HepG2 (cell line): ENCODE results near the gene STIP1. TPM values are rescaled to one million over a fixed set of nuclear protein-coding genes. Genes with fewer than 3 reads are reported as not detected.
A peak's percentile ranks its signal among the peaks of the same experiment; 100 is the strongest.

Experiments used
- AGO2 ChIP-seq: fragments of 200-400 bp; formaldehyde crosslinking; optimal IDR thresholded peaks from 2 replicates; pipeline ENCODE3; 2017; ENCODE audit warnings: mild to moderate bottlenecking, low read depth, low read length, moderate library complexity
- ATF7 ChIP-seq, 2 experiments: fragments of 450-650 bp in 1 of 2; sonication (generic) in 1 of 2; formaldehyde crosslinking in 1 of 2; IDR thresholded peaks; 2 replicates each; pipeline versions ENCODE4 v1.4.0 to v1.6.1; 2016 to 2020; ENCODE audit warnings: antibody characterized with exemption in 1 of 2, mild to moderate bottlenecking in 1 of 2, missing genetic modification reagents in 1 of 2
- CEBPB ChIP-seq: IDR thresholded peaks from 2 replicates; pipeline ENCODE4 v1.6.1; 2011; ENCODE audit warnings: low read depth, low read length, improper control_type of control experiment, borderline replicate concordance
- ELF3 ChIP-seq: IDR thresholded peaks from 2 replicates; pipeline ENCODE4 v1.6.1; 2016; ENCODE audit warnings: missing genetic modification reagents, missing compliant biosample characterization
- ERF ChIP-seq: IDR thresholded peaks from 2 replicates; pipeline ENCODE4 v1.6.1; 2018; ENCODE audit warnings: missing biosample characterization, missing genetic modification reagents
- HMGA1 ChIP-seq: sonication (generic); formaldehyde crosslinking; conservative IDR thresholded peaks from 2 replicates; pipeline ENCODE4 v1.4.0; 2020; ENCODE audit warnings: missing genetic modification reagents
- JARID2 ChIP-seq: sonication (generic); formaldehyde crosslinking; IDR thresholded peaks from 2 replicates; pipeline ENCODE4 v1.8.1; 2023; ENCODE audit warnings: missing genetic modification reagents, inconsistent platforms; ENCODE audit not compliant: insufficient replicate concordance
- KDM1A ChIP-seq: IDR thresholded peaks from 2 replicates; pipeline ENCODE4 v1.6.1; 2016; ENCODE audit warnings: missing compliant biosample characterization
- LCORL ChIP-seq, 2 experiments: fragments of 450-650 bp in 1 of 2; sonication (generic) in 1 of 2; formaldehyde crosslinking in 1 of 2; IDR thresholded peaks; 2 replicates each; pipeline versions ENCODE4 v1.5.0 to v1.6.1; 2017 to 2020; ENCODE audit warnings: antibody characterized with exemption in 1 of 2, missing genetic modification reagents in 1 of 2
- MAZ ChIP-seq, 2 experiments: sonication (generic) in 1 of 2; formaldehyde crosslinking in 1 of 2; IDR thresholded peaks; 2 replicates each; pipeline versions ENCODE4 v1.5.0 to v1.6.1; 2012 to 2020; ENCODE audit warnings: low read depth in 2 of 2, mild to moderate bottlenecking in 2 of 2, borderline replicate concordance in 1 of 2, improper control_type of control experiment in 1 of 2, low read length in 1 of 2, missing genetic modification reagents in 1 of 2, moderate library complexity in 1 of 2
- MTF2 ChIP-seq: sonication (generic); formaldehyde crosslinking; IDR thresholded peaks from 2 replicates; pipeline ENCODE4 v1.5.0; 2020; ENCODE audit warnings: missing genetic modification reagents, borderline replicate concordance
- PCBP2 ChIP-seq: fragments of 200-400 bp; formaldehyde crosslinking; optimal IDR thresholded peaks from 2 replicates; pipeline ENCODE3; 2018; ENCODE audit warnings: low read length, low read depth; ENCODE audit not compliant: poor library complexity, severe bottlenecking
- SCMH1 ChIP-seq: sonication (generic); formaldehyde crosslinking; IDR thresholded peaks from 2 replicates; pipeline ENCODE4 v1.9.0; 2021; ENCODE audit warnings: missing genetic modification reagents, mild to moderate bottlenecking, borderline replicate concordance
- SMAD1 ChIP-seq: sonication (generic); formaldehyde crosslinking; IDR thresholded peaks from 2 replicates; pipeline ENCODE4 v1.4.0; 2020; ENCODE audit warnings: missing genetic modification reagents, low read depth, mild to moderate bottlenecking, borderline replicate concordance
- SP2 ChIP-seq: sonication (generic); formaldehyde crosslinking; IDR thresholded peaks from 2 replicates; pipeline ENCODE4 v1.5.1; 2020; ENCODE audit warnings: mild to moderate bottlenecking, missing genetic modification reagents
- SRY ChIP-seq: sonication (generic); formaldehyde crosslinking; IDR thresholded peaks from 2 replicates; pipeline ENCODE4 v1.8.0; 2022; ENCODE audit warnings: mild to moderate bottlenecking, missing genetic modification reagents
- U2AF1 ChIP-seq: fragments of 200-400 bp; formaldehyde crosslinking; optimal IDR thresholded peaks from 2 replicates; pipeline ENCODE3; 2017; ENCODE audit warnings: mild to moderate bottlenecking, low read depth, low read length
- XRCC5 ChIP-seq: fragments of 200-400 bp; formaldehyde crosslinking; optimal IDR thresholded peaks from 2 replicates; pipeline ENCODE3; 2017; ENCODE audit warnings: mild to moderate bottlenecking, low read length
- ZNF205 ChIP-seq: IDR thresholded peaks from 2 replicates; pipeline ENCODE4 v1.6.1; 2018; ENCODE audit warnings: missing biosample characterization, missing genetic modification reagents
- ZNF331 ChIP-seq: sonication (generic); formaldehyde crosslinking; IDR thresholded peaks from 2 replicates; pipeline ENCODE4 v1.4.0; 2020; ENCODE audit warnings: missing genetic modification reagents
- ZNF598 ChIP-seq: sonication (generic); formaldehyde crosslinking; IDR thresholded peaks from 2 replicates; pipeline ENCODE4 v1.5.1; 2020; ENCODE audit warnings: mild to moderate bottlenecking, missing genetic modification reagents, borderline replicate concordance
- ZNF605 ChIP-seq: sonication (generic); formaldehyde crosslinking; IDR thresholded peaks from 2 replicates; pipeline ENCODE4 v1.8.0; 2022; ENCODE audit warnings: mild to moderate bottlenecking, missing genetic modification reagents
- ZNF724P ChIP-seq: sonication (generic); formaldehyde crosslinking; IDR thresholded peaks from 2 replicates; pipeline ENCODE4 v1.8.0; 2022; ENCODE audit warnings: missing genetic modification reagents, borderline replicate concordance
- polyA plus RNA-seq, 8 experiments: library from polyadenylated mRNA; depleted of rRNA in 3 of 8; stranded (reverse) in 7 of 8; unstranded in 1 of 8; fragments of >200 nt; fragmentation: Illumina TruSeq in 4 of 8; extraction: Trizol in 4 of 8; gene quantifications; 2 replicates each; pipeline versions ENCODE4 v1.2.1 to v1.2.3, GENCODE V29; 2011 to 2016; ENCODE audit warnings: low read depth in 4 of 8, missing spikeins in 1 of 8, mixed read lengths in 1 of 8; ENCODE audit not compliant: insufficient read depth in 1 of 8
- total RNA-seq, 5 experiments: library from RNA; depleted of rRNA; stranded (reverse); fragments of >200 nt; fragmentation: Illumina TruSeq; extraction: Trizol; gene quantifications; 2 replicates each; pipeline ENCODE4 v1.2.3, GENCODE V29; 2016; ENCODE audit warnings: low read depth in 1 of 5
- TF ChIP-seq, protein P1 (sequence below): sonication (generic); formaldehyde crosslinking; IDR thresholded peaks from 2 replicates; pipeline ENCODE4 v1.5.0; 2020; ENCODE audit warnings: mild to moderate bottlenecking, missing genetic modification reagents
- TF ChIP-seq, protein P2 (sequence below): fragments of 450-650 bp; IDR thresholded peaks from 2 replicates; pipeline ENCODE4 v1.6.1; 2017; ENCODE audit warnings: mild to moderate bottlenecking

STIP1 gene
- total and polyA plus RNA-seq, 2 of the 13 experiments (the other 11 are each of a cell fraction or from before 2014, with no cell fraction given): 81.1 to 217 TPM

DNA sequence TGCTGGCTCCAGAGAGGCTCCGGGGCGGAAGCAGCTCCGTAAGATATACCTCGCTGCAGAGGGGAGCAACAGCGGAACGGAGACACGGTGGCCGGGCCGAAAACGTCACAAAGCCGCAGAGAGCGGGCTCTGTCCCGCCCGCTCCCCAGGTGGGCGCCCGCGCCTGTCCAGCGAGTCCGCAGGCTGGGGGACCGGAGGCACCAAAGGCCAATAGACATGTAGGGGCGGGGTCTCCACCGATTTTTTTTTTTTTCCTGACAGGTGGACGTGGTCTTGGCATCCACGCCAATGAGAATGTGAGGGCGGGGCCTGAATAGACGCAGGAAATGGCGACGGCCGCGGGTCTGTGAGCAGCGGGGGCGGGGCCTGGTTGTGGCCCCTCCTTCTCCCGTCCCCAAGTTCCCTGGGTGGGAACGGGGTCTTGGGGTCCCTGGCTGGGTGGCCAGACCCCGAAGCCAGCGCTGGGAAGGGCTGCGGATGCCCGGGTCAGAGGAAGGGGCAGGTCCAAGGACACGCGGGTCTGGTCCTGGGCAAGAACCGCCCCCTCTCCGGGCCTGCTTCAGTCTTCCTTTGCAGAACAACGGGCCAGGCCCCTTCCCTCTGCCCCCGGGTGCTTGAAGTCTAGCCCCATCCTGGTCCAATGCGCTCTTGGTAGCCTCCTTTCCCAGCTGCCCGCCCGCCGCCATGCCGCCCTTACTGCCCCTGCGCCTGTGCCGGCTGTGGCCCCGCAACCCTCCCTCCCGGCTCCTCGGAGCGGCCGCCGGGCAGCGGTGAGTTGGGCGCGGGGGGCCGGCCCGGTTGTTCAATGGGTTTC is 44.4 kb downstream of the STIP1 start, which contains the start of gene DNAJC4 (continued):
- TF ChIP-seq, protein P1, sequence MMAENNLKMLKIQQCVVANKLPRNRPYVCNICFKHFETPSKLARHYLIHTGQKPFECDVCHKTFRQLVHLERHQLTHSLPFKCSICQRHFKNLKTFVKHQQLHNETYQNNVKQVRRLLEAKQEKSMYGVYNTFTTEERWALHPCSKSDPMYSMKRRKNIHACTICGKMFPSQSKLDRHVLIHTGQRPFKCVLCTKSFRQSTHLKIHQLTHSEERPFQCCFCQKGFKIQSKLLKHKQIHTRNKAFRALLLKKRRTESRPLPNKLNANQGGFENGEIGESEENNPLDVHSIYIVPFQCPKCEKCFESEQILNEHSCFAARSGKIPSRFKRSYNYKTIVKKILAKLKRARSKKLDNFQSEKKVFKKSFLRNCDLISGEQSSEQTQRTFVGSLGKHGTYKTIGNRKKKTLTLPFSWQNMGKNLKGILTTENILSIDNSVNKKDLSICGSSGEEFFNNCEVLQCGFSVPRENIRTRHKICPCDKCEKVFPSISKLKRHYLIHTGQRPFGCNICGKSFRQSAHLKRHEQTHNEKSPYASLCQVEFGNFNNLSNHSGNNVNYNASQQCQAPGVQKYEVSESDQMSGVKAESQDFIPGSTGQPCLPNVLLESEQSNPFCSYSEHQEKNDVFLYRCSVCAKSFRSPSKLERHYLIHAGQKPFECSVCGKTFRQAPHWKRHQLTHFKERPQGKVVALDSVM (CRISPR knock-in tag): no peak
- TF ChIP-seq ATF7 (IDR thresholded peaks at IDR 0.05) (no peak), ATF7 (CRISPR knock-in tag; IDR thresholded peaks at IDR 0.05) (no peak), SRY (CRISPR knock-in tag) (0 out of 2 replicates have a peak, but pooled peaks have one; percentile 56), LCORL (IDR thresholded peaks at IDR 0.05) (no peak), LCORL (CRISPR knock-in tag; IDR thresholded peaks at IDR 0.05) (peak; percentile 65; the same call in 1 of the 2 replicates), AGO2 (peak; percentile 85), SMAD1 (CRISPR knock-in tag) (0 out of 2 replicates have a peak, but pooled peaks have one; percentile 50), ZNF605 (CRISPR knock-in tag) (peak; percentile 33; the same call in 1 of the 2 replicates), U2AF1 (no peak), SCMH1 (no peak), ERF (0 out of 2 replicates have a peak, but pooled peaks have one; percentile 33), HMGA1 (CRISPR knock-in tag) (no peak), SP2 (CRISPR knock-in tag) (peak; percentile 55; the same call in 1 of the 2 replicates), XRCC5 (peak; percentile 48), ZNF331 (CRISPR knock-in tag) (no peak), ZNF598 (CRISPR knock-in tag) (no peak), JARID2 (CRISPR knock-in tag) (no peak), MAZ (IDR thresholded peaks at IDR 0.05; ENCODE audit: borderline replicate concordance, low read depth, low read length) (0 out of 2 replicates have a peak, but pooled peaks have one; percentile 3), MAZ (CRISPR knock-in tag; IDR thresholded peaks at IDR 0.05; ENCODE audit: low read depth) (peak; percentile 57; the same call in 1 of the 2 replicates), ELF3 (CRISPR knock-in tag) (peak; percentile 28), KDM1A (CRISPR knock-in tag) (no peak), ZNF205 (CRISPR knock-in tag) (no peak), ZNF724P (CRISPR knock-in tag) (no peak), PCBP2 (no peak), MTF2 (peak; percentile 59; the same call in 1 of the 2 replicates), CEBPB (no peak)
- TF ChIP-seq, protein P2, sequence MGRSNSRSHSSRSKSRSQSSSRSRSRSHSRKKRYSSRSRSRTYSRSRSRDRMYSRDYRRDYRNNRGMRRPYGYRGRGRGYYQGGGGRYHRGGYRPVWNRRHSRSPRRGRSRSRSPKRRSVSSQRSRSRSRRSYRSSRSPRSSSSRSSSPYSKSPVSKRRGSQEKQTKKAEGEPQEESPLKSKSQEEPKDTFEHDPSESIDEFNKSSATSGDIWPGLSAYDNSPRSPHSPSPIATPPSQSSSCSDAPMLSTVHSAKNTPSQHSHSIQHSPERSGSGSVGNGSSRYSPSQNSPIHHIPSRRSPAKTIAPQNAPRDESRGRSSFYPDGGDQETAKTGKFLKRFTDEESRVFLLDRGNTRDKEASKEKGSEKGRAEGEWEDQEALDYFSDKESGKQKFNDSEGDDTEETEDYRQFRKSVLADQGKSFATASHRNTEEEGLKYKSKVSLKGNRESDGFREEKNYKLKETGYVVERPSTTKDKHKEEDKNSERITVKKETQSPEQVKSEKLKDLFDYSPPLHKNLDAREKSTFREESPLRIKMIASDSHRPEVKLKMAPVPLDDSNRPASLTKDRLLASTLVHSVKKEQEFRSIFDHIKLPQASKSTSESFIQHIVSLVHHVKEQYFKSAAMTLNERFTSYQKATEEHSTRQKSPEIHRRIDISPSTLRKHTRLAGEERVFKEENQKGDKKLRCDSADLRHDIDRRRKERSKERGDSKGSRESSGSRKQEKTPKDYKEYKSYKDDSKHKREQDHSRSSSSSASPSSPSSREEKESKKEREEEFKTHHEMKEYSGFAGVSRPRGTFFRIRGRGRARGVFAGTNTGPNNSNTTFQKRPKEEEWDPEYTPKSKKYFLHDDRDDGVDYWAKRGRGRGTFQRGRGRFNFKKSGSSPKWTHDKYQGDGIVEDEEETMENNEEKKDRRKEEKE: no peak
